Natural killer cell (primary cell): ENCODE results near the gene YTHDF1. TPM values are rescaled to one million over a fixed set of nuclear protein-coding genes. Genes with fewer than 3 reads are reported as not detected.

Experiments
- ATAC-seq, 3 donors: fragments of 150-1000 bp in 2 of 3; fragments of 200-7000 bp in 1 of 3; cut with Tn5 transposase; 1 replicate in 1 of 3; 2 replicates in 2 of 3; pipeline ENCODE4 v1.10.0; 2021; ENCODE audit warnings: mild to moderate bottlenecking in 2 of 3, moderate library complexity in 2 of 3
- DNase-seq, 2 donors: peaks; one replicate each; pipeline versions ENCODE4 v3.0.0 to v3.0.0-alpha.2; 2013 to 2021; ENCODE audit warnings: mixed read lengths in 1 of 2
- H3K27ac ChIP-seq: one replicate; pipeline ENCODE4 v1.5.1; 2013; ENCODE audit warnings: mild to moderate bottlenecking, low read length
- H3K27me3 ChIP-seq: one replicate; pipeline ENCODE4 v1.6.1; 2013; ENCODE audit warnings: low read length; ENCODE audit not compliant: control insufficient read depth, insufficient read depth
- H3K36me3 ChIP-seq: one replicate; pipeline ENCODE4 v1.6.1; 2013; ENCODE audit warnings: low read length; ENCODE audit not compliant: control insufficient read depth, insufficient read depth
- H3K4me1 ChIP-seq: one replicate; pipeline ENCODE4 v1.6.1; 2013; ENCODE audit warnings: low read length; ENCODE audit not compliant: control insufficient read depth, insufficient read depth
- H3K4me3 ChIP-seq: one replicate; pipeline ENCODE4 v1.5.1; 2013; ENCODE audit warnings: low read length
- H3K9me3 ChIP-seq: one replicate; pipeline ENCODE4 v1.6.1; 2013; ENCODE audit warnings: low read length; ENCODE audit not compliant: control insufficient read depth, insufficient read depth
- H3K27ac Mint-ChIP-seq, 2 donors: one replicate each; pipeline ENCODE4 v1.8.0; 2022; ENCODE audit warnings: mild to moderate bottlenecking in 2 of 2, mixed read lengths in 2 of 2, moderate library complexity in 1 of 2
- H3K27me3 Mint-ChIP-seq, 2 donors: one replicate each; pipeline ENCODE4 v1.8.0; 2022; ENCODE audit warnings: low read depth in 2 of 2, mixed read lengths in 2 of 2
- H3K36me3 Mint-ChIP-seq: one replicate; pipeline ENCODE4 v1.8.0; 2022; ENCODE audit warnings: mixed read lengths
- H3K4me1 Mint-ChIP-seq, 2 donors: one replicate each; pipeline ENCODE4 v1.8.0; 2022; ENCODE audit warnings: mixed read lengths in 2 of 2
- H3K4me3 Mint-ChIP-seq: one replicate; pipeline ENCODE4 v1.8.0; 2022; ENCODE audit warnings: mild to moderate bottlenecking, moderate library complexity, mixed read lengths
- H3K9me3 Mint-ChIP-seq, 2 donors: one replicate each; pipeline ENCODE4 v1.8.0; 2022; ENCODE audit warnings: mixed read lengths in 2 of 2
- CTCF ChIP-seq: fragments of 200-600 bp; IDR thresholded peaks from one replicate; pipeline ENCODE4 v1.8.0; 2022; ENCODE audit warnings: antibody characterized with exemption
- WGBS: methylation state at CpG from one replicate; pipeline ENCODE4 v1.1.7; 2013; ENCODE audit warnings: missing lambda C conversion rate; ENCODE audit not compliant: insufficient coverage; 5-methylcytosine and 5-hydroxymethylcytosine counted together
- intact Hi-C: fragments of 100-400 bp; cut with micrococcal nuclease; formaldehyde crosslinking; loops from one replicate; pipeline ENCODE4 v1.14.2; 2022
- total RNA-seq, 4 donors: library from RNA; stranded (reverse); fragments of 120-200 nt in 1 of 4; gene quantifications; one replicate each; pipeline versions ENCODE4 v1.2.3 to v1.2.4, GENCODE V29; 2013 to 2022

The YTHDF1 gene
- total RNA-seq, 3 donors from 2014 or later (not counting 1 experiment from before 2014, with no cell fraction given), result 39.1 to 43.1 (median 41.0) TPM

GRCh38 chr20:63185215-63185796 is 30.6 kb downstream of the YTHDF1 start:
- H3K27ac ChIP-seq, result no peak overlapping the region
- WGBS, result 96% methylated on average over 21 of the region's 21 CpGs

GRCh38 chr20:63183422-63184146 is 32.3 kb downstream of the YTHDF1 start:
- Histone ChIP-seq H3K4me3 (no peak overlapping the region), H3K9me3 (no peaks in the 10 kb centered on the region), H3K27me3 (peaks cover 8% of the 10 kb centered on the region), H3K36me3 (no peaks in the 10 kb centered on the region), H3K27ac (no peak overlapping the region), H3K4me1 (peaks cover 12% of the 10 kb centered on the region)
- Mint-ChIP-seq H3K36me3 (no peaks in the 10 kb centered on the region), H3K9me3 (no peaks in the 10 kb centered on the region), H3K27ac (no peak overlapping the region), H3K4me1 (peaks cover 0 to 13% of the 10 kb centered on the region in 2 donors), H3K27me3 (peaks cover 8 to 14% of the 10 kb centered on the region in 2 donors), H3K4me3 (no peak overlapping the region)
- ATAC-seq (peak in 2 of 3 donors; percentile 21 to 32), DNase-seq (peak in 1 of 2 donors; percentile 63)
- intact Hi-C loops, result loop anchor here (5.0 kb wide), 1 partner anchor 126 kb away; no protein-coding TSS in a partner anchor
- peak; percentile 62 for TF ChIP-seq CTCF
- 52% methylated on average over 13 of the region's 13 CpGs for WGBS

More at GRCh38 chr20:63185215-63185796, 30.6 kb downstream of the YTHDF1 start:
- peaks cover 4% of the 10 kb centered on the region for H3K27me3 ChIP-seq
- no peak overlapping the region for H3K4me3 Mint-ChIP-seq
- H3K9me3 ChIP-seq, result no peaks in the 10 kb centered on the region
- no peak for ATAC-seq
- no peaks in the 10 kb centered on the region for H3K36me3 ChIP-seq
- H3K4me1 ChIP-seq, result no peaks in the 10 kb centered on the region
- no peaks in the 10 kb centered on the region for H3K9me3 Mint-ChIP-seq
- intact Hi-C loops, result no loop called here
- no peak for TF ChIP-seq CTCF
- no peak overlapping the region for H3K27ac Mint-ChIP-seq
- H3K27me3 Mint-ChIP-seq, result peaks cover 8 to 9% of the 10 kb centered on the region in 2 donors
- peaks cover 0 to 5% of the 10 kb centered on the region in 2 donors for H3K4me1 Mint-ChIP-seq
- no peaks in the 10 kb centered on the region for H3K36me3 Mint-ChIP-seq
- H3K4me3 ChIP-seq, result no peak overlapping the region
- DNase-seq, result no peak

- H3K36me3 Mint-ChIP-seq, result no peaks in the 10 kb centered on the region
- H3K4me3 ChIP-seq, result no peak overlapping the region
- ATAC-seq, result no peak
- peaks cover 12% of the 10 kb centered on the region for H3K4me1 ChIP-seq
- peaks cover 0 to 13% of the 10 kb centered on the region in 2 donors for H3K4me1 Mint-ChIP-seq
- no peaks in the 10 kb centered on the region for H3K36me3 ChIP-seq
- no peak for TF ChIP-seq CTCF
- H3K9me3 ChIP-seq, result no peaks in the 10 kb centered on the region
- H3K27ac Mint-ChIP-seq, result no peak overlapping the region
- H3K27ac ChIP-seq, result no peak overlapping the region
- no peak overlapping the region for H3K4me3 Mint-ChIP-seq
- no peak for DNase-seq
- no peaks in the 10 kb centered on the region for H3K9me3 Mint-ChIP-seq
- 62% methylated on average over 9 of the region's 9 CpGs for WGBS
- intact Hi-C loops, result loop anchor here (5.0 kb wide), 1 partner anchor 126 kb away; no protein-coding TSS in a partner anchor
- peaks cover 8% of the 10 kb centered on the region for H3K27me3 ChIP-seq
- peaks cover 8 to 14% of the 10 kb centered on the region in 2 donors for H3K27me3 Mint-ChIP-seq
Measured at GRCh38 chr20:63182946-63183415, 33.0 kb downstream of the YTHDF1 start.
